ENCODE data around the gene ROBO1.
"Not testable (repeated sequence)": the region's sequence is repeated elsewhere in the genome, so short reads cannot be mapped to it uniquely, and the experiment has no call there.

The ROBO1 gene

DNA sequence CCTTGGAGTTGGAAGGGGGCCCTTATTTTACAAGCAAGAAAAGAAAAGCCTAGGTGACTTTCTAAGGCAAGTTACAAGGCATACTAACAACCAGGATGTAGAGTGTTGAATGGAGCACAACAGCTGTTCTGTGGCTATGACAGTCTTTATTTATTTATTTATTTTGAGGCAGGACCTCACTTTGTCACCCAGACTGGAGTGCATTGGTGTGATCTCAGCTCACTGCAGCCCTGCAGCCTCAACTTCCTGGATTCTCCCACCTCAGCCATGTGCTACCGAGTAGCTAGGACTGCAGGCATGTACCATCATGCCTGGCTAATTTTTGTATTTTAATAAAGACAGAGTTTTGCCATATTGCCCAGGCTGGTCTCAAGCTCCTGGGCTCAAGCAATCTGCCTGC, 973.4 kb downstream of the ROBO1 start:
- DNase-seq (ENCODE audit: low spot score), result no peak

DNA sequence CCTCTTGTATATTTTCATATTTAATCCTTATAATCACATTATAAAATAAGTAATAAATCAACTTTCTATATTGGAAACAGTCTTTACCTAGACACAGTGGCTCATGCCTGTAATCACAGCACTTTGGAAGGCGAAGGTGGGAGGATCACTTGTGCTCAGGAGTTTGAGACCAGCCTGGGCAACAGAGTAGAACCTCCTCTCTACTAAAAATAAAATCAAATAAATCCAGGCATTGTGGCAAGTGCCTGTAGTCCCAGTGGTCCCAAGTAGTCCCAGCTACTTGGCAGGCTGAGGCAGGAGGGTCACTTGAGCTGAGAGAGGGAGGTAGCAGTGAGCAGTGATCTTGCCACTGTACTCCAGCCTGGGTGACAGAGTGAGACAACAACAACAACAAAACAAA, 975.1 kb downstream of the ROBO1 start:
- no peak for DNase-seq (ENCODE audit: low spot score)

DNA sequence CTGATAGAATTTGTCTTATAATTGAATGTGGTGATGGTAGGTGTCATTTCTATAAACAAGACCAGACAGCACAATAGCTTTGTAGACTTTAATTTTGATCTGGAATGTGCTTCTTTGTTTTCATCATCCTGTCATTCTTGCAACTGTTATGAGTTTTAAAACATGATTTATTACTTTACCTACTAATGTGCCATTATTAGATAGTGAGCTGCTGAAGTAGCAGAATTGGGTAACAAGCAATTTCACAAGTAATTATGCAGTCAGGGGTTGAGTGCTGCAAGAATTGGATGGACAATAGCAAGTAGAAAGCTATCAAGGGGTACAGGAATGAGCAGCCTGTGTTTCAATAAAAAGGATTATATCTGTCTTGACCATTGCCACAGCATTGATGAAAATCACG, 975.6 kb downstream of the ROBO1 start:
- no peak for DNase-seq (ENCODE audit: low spot score)

DNA sequence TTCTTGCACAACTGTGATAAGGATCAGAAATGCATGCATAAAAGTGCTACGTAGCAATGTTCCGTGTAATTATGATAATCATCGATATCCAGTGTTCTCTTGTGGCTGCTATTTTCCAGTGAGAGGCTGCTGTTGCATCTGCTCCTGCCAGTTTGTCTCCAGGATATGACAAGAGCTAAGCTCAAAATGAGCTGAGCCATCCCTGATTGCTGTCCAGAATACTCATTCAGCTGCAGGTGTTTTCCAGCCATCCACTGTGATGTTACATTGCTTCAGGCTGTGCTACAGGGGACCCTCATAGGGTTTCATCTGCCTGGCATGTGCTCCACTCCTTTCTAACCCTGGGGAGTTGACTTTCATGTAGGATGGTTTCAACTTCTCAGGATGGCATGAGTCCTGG, 976.0 kb downstream of the ROBO1 start:
- no peak for DNase-seq (ENCODE audit: low spot score)

DNA sequence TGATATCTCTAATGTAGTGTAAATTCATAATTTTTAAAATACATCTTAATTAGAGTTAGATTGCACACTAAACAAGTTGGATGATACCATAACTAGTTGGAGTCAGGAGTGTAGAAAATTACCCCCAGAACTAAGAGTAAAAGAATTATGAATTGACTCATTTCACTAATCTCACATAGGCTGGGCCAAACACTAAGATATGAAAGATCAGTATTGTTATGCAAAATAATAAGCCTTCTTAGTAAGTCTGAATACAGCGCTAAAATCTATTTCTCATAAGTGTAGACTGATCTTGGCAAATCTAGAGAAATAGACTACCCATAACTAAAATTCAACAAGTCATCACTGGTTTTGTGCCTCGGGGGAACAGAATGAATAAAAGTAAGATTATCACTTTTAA, 979.0 kb downstream of the ROBO1 start:
- DNase-seq (ENCODE audit: low spot score), result no peak

DNA sequence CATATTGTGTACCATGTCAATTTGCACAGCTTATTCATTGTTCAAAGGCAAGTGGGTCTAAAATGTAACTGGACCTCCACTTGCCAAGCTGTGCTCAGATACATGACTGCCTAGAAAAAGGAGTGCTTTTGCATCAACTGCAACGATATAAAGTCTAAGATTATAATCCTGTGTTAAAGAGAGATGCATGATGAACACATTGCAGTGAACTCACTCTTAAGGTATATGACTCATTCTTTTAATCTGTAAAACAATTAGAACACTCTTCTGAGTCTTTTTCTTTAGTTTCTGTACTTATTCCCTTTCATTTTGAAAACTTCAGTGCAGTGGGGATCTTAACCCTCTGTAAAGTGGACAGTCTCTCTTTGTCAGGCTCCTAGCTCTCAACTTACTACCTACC, 982.8 kb downstream of the ROBO1 start:
- no peak for DNase-seq (ENCODE audit: low spot score)

DNA sequence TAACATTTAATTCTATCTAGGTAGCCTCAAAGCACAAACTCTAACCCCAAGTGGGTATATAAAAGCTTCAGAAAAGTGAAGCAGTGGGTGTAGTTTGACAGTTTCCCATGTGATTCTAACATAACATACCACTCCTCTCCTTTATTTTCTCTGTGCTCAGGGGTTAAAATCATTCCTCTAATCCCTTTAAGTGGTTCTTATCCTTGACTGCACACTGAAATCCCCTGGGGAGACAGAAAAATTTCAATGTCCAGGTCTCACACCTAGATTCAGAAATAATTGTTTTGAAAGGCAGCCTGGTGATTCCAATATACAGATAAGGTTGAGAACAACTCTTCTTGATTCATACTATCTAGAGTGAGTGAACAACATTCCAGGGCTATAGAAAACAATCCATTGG, 986.4 kb downstream of the ROBO1 start:
- DNase-seq (ENCODE audit: low spot score), result no peak

DNA sequence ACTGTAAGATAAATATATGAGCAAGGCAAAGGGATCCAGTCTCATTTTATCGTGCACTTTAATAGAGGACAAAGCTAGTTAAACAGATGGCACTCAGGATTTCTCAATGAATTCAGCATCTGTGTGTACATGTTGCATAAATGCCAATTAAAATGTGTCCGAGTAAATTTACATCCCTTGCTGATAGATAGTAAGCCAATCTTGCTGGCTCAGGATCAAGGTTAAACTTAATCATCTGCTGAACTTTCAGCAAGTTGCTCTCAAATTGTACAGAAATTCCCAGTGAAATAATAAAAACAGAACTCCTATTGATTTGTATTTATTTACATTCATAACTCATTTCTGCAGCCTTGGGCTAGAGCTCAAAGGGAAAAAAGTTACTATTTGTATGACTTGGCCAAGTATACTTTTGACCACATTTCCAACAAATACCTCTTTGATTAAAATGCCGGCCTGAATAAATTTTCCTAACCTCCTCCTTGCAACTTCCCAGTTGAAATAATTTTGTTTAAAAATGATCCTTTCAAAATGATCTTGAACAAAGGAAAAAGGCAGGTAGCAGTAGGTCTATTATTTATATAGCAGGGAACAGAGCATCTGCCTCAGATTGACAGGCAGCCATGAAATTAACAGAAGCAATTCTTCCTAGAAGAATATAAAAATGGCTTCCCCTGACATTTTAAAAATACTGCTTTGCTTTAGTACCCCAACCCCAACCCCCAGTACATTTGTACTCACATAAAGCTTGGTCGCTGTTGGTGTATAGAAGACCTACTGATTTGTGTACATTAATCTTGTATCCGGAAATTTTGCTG, 1001.9 kb downstream of the ROBO1 start:
- DNase-seq (ENCODE audit: low spot score), result no peak

DNA sequence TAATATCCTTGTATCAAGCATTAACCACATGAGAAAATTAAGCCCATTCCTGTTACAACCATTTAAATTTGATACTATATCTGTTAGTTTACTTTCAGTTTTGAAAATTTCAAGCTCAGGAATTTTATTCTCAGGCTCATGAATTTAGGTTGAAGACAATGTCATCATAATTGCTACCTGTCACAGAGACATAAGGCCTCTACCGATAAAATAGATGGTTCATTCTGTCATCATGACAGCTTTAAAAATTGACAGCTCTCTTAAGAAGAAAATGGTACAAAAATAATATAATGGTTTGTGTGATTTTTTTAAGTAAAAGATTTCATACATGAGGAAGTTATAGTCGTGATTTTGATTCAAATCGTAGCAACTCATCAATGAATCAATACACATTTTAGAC, 1003.2 kb downstream of the ROBO1 start:
- DNase-seq (ENCODE audit: low spot score), result no peak

DNA sequence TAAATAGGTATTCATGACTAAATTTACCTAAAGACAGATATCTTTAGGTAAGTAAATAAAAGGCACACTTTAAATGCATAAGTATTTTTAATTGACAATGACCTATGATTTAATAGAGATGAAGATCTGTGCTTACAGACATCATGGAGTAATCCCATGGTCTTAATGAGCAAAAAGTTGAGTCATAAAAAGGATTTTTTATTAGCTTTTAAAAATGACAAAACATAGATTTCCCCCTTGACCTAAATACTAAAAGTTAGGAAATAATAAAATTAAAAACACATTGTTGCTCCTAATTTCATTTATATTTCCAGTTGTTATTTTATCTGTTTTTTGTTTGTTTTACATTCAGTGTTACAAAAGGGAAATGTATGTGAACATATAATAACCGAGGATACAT, 1005.7 kb downstream of the ROBO1 start:
- DNase-seq (ENCODE audit: low spot score), result no peak

DNA sequence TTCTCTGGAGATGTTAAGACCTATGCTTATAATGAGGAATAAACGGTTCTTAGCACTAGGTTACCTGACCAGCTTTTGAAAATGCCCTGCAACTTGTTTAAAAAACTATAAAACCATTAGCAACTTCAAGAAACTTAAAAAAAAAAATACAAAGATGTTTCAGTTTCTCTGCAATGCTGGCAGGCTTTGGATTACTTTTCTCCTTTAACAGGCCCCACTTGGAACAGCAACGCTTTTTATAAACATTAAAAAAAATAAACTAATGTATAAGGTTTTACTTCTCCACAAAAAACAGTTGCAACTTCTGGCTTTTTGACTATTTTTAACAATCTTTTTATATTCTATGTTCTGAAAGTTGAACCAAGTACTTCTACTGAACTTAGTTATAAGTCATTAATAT, 1006.7 kb downstream of the ROBO1 start:
- no peak for DNase-seq (ENCODE audit: low spot score)

DNA sequence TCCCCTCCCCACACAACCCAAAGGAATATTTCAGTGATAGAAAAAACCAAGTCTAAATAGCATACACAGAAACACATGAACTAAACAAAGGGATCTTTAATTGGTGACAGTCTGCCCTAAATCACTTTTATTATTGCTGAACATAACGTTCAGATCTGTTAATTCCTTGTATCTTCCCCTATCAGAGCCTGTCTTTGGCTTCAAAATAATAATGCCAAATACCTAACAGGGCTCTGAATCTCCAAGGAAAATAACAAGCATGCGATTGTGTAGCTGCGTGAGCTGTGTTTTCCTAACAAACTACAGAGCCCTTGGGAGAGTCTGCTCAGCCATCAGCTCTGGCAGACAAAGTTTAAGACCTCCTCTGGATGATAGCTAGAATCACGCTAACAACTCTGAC, 1010.1 kb downstream of the ROBO1 start:
- no peak for DNase-seq (ENCODE audit: low spot score)

DNA sequence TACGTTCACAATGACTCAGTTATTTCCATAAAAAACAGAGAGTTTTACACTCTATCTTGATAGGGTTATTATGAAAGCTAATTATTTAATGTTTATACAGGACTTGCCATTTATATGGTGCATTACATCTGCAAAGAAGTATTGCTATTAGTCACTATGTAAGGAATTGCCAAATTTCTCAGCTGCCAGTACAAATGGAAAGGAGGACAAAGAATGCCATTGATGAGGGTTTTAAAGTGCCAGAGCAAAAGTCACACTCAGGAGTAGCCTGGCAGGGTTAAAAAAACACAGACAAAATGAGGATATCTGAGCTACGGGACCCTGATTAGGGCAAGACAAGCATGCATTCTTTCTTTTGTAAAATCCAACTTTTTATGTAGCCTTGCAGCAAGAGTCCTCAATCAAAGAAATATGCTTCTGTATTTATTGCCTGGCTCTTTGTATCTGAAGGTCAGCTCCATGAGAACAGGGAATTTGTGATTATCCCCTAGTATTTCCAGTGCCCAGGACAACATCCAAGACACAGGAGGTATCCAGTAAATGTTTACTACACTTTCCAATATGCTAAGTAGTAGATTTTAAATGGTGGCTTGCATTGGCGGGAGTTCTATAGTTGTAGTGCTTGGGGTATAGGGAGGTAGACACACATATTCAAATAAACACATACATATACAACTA, 1013.6 kb downstream of the ROBO1 start:
- DNase-seq (ENCODE audit: low spot score), result no peak

DNA sequence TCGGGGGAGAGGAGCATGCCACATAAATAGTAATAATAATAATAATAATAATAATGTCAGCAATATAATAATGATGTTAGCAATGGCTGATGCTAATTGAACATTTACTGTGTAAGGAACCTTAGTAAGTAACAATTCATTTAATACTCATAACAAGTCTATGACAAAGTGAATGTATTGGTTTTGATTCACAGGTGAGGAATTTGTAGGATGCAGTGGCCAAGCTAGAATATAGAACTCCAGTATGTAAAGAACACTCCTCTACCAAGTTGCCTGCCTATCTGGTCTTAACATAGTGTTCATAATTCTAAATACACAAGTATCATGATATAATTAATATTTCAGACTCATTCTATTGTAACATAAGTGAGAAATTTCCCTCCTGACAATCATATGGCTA, 1016.5 kb downstream of the ROBO1 start:
- DNase-seq (ENCODE audit: low spot score), result no peak

DNA sequence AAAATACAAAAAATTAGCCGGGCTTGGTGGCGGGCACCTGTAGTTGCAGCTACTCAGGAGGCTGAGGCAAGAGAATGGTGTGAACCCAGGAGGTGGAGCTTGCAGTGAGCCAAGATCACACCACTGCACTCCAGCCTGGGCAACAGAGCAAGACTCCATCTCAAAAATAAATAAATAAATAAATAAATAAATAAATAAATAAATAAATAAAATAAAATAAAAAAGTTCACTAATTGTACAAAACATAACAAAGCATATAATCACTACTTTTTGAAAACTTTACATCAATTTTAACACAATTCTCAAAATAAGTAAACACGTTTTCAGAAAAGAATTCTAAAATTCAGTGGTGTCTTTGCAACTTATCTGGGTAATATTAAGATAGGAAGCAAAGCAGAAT, 1017.5 kb downstream of the ROBO1 start:
- not testable (repeated sequence) for DNase-seq (ENCODE audit: low spot score)

DNA sequence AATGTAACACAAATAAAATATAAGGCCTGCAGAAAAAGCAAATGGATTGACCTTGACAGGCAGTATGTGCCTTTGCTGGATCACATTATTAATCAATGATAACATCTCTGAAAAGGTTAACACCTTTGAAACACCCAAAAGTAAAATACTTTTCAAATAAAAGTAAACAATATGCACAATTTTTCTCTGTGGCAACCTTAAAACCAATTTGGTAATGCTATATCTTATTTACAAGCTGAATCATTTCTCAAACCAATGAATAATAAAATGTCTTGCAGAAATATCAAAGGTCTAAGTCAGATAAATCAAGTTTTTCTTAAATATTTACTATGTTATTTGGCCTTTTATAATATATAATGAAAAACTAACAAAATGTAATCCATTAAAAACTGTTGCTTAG, 1018.7 kb downstream of the ROBO1 start:
- DNase-seq (ENCODE audit: low spot score), result no peak

DNA sequence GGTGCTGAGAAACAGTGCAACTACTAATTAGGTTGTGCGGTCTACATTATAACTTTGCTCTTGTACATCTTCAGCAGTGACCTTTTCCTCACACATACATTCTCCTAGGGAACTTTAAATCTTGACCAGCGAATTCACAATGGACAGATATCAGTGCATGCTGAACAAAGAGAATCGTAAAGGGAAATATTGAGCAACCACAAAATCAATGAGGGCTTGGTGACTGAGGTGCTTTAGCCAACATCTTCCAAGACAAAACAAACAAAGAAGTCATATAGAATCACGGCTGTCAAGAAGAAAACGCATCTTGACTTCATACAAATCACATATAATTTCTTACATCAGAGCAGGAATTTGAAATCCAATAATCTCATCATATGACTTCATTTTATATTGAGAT, 1022.0 kb downstream of the ROBO1 start:
- no peak for DNase-seq (ENCODE audit: low spot score)

DNA sequence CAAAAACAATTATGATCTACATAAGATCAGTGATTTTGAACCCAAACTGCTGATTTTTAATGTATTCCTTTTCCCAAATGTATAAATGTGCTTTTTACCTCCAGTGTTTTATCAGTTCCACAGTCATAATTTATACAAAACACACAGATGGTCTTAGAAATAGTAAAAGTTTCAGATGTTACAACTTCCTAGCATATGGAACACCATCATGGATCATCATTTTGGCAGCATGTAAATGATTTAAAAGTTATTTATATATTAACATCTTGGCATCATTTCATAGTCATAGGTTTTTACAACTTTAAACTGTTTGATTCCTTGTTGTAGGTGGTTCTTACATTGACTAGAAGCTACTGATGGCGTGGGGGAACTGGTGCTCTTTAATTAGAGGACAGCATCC, 1025.3 kb downstream of the ROBO1 start:
- DNase-seq (ENCODE audit: low spot score), result no peak

DNA sequence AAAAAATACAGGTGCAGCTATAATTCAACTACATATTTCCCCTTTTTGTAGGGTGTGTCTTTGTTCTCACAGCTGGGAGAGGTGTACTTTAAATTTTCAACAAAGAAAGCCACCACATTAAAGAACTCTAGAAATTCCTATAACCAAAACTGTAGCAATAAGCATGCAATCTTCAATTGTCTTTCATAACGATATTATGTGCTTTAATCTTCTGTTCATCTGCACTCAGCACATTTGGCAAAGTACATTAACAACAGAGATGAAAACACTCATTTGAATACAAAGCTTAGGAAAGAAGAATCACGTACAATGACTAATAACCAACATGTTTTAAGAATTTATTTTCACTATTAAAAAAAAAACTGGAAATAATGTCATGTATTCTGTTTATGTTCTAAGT, 1025.8 kb downstream of the ROBO1 start:
- DNase-seq (ENCODE audit: low spot score), result peak; percentile 68

DNA sequence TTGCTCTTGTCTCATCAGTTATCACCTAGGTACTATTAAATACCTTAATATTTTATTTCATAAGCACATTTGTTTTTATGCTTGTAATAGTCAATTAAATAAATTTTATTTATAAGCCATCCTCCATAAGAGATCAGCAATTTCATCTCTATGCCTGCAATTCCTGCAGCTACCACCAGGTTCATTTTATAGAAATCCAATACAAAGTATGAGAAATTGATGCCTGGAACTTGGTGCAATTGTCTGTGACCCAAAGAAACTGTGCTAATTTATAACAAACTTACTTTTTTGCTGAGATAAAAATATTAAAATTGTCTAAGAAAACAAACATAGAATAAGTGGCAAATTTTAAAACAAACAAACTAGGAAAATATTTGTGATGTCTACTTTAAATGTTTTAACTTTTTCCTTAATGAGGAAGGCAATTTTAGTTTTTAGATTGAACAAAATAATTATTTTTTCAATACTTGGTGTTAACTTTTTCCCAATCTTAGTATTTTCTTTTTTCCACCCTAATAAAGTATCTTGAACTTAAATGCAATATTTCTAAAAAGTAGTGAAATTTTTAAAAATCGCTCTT, 1026.6 kb downstream of the ROBO1 start:
- DNase-seq (ENCODE audit: low spot score), result no peak

DNA sequence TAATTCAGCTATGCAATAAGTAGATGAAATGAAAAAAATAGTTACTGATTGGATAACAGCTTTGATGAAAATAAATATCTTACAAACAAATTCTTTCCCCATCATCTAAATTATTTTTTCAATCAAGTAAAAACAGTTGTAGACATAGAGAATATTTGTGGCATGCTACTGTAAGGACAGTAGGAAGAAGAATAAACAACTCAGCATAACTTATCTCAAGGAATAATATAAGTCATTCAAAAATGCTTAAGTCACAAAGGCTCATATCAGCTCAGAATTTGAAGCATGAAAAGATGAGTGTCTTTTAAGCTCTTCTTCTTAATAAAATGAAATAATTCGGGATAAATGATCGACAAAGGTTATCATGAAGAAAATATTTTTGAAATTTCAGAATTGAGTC, 1029.0 kb downstream of the ROBO1 start:
- no peak for DNase-seq (ENCODE audit: low spot score)

DNA sequence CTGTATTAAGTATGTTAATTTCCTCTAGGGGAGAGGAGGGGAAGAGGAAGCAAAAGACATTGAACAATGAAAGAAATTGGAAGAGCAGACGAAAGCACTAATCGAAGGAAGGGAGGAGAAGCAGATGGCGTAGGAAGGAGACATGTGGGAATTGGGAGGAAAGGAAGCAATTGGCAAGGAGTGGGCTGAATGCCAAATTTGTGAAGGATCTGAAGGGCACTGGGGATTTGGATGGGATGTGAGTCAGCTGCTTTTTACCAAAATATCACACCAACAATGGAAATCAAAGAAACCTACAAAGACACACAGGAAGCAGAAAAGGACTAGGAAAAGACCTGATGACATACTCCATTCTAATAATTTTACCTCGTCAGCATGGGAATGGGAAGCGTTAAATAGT, 1029.8 kb downstream of the ROBO1 start:
- DNase-seq (ENCODE audit: low spot score), result no peak

DNA sequence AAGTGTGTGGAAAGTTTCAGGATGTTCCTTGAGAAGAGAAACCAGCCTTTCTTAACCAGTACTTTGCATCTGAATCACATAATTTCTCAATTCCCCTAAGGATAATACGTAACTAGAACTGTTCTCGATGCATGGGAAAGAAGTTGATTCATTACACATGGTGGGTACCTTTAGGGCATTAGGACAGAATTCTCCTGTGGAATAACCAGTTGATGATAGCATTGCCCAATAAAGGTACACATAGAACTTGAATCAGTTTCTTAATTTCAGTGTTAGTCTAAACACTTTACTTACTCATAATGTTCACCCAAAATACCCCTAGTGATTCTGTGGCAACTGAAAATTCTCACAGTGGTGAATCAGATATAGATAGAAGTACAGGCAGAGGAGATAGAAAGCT, 1030.9 kb downstream of the ROBO1 start:
- no peak for DNase-seq (ENCODE audit: low spot score)

Data from SW480 (cell line).